EH (cell line): ENCODE measurements around the gene ARMH1.
A peak's percentile ranks its signal among the peaks of the same experiment; 100 is the strongest.
"Not testable (repeated sequence)": the region's sequence is repeated elsewhere in the genome, so short reads cannot be mapped to it uniquely, and the experiment has no call there.

Source experiments
- DNase-seq: peaks from one replicate; pipeline ENCODE4 v3.0.0-alpha.2; 2015; ENCODE audit warnings: low read depth

Gene ARMH1

DNA sequence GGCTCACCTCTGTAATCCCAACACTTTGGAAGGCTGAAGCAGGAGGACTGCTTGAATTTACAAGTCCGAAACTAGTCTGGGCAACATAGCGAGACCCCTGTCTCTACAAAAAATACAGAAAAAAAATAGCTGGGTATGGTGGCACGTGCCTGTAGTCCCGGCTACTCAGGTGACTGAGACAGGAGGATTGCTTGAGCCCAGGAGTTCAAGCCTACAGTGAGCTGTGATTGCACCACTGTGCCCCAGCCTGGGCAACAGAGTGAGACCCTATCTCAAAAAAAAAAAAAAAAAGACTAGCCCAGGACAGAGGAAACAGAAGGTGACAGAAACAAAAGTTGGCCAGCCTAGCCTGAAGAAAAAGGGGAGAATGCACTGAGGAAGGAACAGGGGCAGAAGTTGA is 21.2 kb downstream of the ARMH1 start:
- no peak for DNase-seq

DNA sequence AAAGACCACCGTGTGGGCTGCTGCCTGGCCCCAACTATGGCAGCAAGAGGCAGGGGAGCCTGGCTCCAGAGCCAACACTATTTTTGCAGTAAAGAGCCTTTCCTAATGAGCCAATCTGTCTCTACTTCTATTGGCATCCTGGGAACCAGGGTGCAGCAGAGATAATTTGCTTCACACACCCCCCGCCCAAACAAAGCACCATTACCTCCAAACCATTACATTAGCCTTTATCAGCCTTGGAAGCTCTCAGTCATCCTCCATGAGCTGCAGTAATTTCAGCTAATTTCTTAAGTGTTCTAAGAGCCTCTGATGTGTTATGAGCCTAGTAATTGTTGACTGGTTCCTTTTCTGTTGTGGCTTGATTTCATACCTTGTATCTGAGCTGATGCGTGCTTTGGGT is 21.6 kb downstream of the ARMH1 start:
- DNase-seq, result no peak

DNA sequence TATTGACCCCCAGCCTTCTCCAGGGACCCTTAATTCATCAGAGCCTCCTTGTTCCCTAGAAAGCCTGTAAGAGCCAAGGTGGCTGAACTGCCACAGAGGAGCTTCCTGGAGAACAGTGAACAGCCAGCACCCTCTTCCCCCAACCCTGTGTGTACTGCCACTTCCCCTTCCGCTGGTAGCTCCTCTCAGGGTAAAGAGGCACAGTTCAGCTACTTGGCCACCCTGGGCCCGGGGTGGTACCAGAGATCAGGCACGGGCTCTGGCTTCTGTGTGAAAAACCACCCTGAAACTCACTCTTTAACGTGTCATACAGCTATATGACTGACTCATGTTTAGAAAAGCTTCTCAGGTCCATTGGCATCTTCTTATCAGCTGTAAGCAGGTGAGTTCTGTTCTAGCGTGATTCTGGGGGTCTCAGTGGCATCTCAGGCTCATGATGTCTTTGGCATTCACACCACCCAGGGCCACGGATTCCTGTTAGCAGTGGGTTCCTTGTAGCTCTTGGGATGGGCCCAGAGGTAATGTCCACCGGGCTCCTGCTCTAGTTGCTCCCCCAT is 22.4 kb downstream of the ARMH1 start:
- DNase-seq, result no peak

DNA sequence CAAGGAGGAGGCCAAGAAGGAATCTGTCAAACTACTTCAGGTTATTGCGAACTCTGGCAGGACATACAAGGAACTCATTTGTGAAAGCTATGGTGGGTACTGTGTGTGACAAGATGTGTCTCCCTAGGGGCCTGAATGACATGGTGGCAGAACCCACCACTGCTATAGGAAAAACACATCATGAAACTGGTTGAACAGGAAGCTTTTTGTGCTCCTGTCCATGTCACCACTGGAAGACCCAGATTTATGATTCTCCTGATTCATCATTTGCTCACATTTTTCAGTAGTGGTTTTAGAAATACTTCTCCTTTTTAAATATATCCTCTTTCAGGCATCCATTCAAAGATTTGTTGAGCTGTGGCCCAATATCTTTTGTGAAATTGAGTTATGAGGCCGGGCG is 23.6 kb downstream of the ARMH1 start:
- DNase-seq, result no peak

DNA sequence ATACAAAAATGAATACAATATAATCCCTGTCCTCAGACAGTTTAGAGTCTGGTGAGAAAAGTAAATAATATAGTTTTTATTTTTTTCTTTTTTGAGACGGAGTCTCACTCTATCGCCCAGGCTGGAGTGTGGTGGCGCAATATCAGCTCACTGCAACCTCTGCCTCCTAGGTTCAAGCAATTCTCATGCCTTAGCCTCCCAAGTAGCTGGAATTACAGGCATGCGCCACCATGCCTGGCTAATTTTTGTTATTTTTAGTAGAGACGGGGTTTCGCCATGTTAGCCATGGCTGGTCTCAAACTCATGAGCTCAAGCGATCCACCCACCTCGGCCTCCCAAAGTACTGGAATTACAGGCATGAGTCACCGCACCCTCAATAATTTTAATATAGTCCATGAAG is 24.9 kb downstream of the ARMH1 start:
- DNase-seq, result not testable (repeated sequence)

DNA sequence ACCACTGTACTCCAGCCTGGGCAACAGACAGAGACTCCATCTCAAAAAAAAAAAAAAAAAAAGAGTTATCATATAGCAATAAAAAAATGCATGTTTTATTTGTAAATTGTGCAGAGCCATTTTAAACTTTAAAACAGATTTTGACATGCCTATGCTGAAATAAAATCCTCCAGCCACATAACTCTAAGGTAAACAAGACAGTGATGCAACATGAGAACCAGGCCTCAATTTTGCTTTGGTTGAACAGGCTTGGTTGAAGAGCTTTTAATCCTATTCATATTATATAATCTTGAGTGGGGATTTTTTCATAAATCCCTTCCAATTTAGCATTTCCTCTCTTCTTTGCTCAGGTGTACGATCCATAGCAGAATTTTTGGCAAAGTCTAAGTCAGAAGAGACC is 26.1 kb downstream of the ARMH1 start:
- no peak for DNase-seq

DNA sequence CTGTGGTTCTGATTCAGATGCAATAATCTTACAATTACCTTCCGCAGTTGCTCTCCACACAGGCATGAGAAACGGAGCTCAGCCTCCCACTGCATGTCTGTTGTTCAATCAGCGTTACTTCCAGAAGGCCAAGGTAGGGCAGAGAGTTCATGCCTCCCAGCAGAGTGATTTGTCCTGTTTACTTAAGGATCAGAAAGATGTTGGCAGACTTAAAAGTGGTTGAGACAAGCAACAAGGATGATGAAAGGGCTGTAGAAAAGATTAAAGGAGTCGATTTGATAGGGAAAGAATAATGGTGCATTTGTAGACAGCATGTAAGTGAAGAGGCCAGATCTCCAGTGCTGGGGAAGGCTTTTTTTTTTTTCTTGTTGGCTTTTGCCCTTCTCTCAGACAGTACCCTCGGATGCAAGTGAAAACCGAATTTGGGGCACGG is 26.6 kb downstream of the ARMH1 start:
- DNase-seq, result no peak

DNA sequence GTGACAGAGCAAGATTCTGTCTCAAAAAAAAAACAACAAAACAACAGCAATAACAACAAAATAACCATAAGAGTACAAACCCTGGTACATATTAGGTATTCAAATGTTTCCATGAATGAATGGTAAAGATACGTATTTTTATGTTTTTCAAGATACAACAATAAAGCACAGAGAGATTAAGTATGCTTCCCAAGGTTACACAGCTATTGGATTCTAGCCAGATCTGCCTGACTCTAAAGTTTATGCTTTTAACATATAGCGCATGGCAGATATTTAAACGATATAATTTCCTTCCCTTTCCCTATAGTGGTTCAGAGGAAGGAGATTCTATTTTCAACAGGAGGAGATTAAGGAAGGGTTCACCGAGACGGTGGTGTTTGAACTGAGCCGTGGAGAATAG is 31.0 kb downstream of the ARMH1 start:
- DNase-seq, result no peak

DNA sequence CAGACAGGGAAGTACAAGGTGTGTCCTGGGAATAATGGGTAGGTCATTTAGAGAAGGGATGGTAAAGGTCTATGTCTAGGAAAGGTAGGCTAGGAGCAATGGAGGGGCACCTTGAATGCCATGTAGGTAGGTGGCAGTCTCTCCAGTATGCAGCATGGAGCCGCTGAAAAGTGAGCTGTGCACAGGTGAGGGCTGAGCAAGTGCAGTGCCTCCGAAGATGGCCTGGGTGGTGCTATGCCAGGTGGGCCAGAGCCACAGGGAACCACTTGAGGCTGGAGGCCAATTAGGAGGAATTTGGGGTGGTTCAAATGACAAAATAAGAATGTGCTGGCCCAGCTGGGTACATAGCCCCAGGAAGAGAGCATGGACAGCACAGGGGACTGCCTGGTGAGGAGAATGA is 31.4 kb downstream of the ARMH1 start:
- no peak for DNase-seq

DNA sequence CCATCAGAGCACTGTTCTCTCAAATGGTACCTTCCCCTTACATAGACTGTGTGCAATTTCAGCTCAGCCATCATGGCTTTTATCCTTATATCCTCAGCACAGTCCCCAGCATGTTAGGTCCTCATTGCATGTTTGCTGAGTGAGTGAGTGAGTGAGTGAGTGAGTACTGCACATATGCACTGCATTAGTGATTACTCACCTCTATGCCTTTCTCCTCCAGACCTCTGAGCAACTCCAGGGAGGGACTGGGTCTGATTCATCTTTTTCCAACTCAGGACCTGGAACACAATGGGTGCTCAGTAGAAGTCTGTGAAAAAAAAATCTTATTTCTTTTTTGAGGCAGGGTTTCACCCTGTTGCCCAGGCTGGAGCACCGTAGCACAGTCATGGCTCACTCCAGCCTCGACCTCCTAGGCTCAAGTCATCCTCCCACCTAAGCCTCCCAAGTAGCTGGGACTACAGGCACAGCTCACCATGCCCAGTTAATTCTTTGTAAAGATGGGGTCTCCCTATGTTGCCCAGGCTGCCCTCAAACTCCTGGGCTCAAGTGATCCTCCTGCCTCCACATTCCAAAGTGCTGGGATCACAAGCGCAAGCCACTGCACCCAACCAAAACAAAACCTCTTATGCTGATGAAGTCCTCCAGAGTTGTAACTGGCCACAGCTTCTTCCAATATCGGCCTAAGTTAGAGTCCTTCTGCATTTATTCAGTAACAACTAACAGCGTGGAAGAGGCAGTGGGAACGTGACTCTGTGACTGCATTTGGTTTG is 32.8 kb downstream of the ARMH1 start:
- peak; percentile 95 for DNase-seq

DNA sequence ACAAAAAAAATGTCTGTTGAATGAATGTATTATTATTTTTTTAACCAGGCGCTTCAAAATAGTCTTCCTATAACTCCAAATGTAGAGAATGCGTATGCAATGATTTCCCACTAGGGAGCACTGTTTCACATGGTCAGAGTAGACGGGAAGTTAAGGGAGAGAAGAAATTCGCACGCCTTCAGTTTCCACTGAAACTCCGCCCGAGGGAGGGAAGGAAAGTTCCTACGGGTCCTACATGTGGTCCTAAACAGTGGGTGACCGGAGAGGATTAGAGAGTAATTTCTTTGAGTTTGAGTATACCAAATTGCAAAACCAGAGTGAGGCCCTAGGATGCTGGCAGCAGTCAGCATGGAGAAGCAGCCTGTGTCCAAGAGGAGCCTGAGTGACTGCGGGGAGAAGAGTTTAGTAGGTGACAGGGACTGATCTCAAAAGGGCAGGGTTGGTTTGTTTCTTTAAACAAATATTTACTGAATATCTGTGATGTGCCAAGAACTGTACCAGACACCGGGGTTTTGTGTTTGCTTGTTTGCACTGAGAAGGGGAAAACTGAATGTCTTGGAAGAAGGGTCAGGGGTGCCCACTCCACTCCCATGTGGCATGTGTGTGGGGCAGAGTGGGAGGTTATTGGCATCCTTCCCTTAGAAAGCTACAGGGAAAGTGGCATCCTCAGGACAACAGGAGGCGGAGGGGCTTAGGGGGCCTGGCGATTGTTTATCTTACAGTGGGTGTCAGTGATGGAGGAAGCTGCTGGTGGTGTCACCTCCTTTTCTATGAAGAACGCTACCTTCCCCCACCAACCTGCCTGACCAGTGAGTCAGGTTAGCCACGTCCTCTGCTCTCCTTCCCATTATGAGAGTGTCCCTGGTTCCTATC is 33.7 kb downstream of the ARMH1 start:
- peak; percentile 66 for DNase-seq

DNA sequence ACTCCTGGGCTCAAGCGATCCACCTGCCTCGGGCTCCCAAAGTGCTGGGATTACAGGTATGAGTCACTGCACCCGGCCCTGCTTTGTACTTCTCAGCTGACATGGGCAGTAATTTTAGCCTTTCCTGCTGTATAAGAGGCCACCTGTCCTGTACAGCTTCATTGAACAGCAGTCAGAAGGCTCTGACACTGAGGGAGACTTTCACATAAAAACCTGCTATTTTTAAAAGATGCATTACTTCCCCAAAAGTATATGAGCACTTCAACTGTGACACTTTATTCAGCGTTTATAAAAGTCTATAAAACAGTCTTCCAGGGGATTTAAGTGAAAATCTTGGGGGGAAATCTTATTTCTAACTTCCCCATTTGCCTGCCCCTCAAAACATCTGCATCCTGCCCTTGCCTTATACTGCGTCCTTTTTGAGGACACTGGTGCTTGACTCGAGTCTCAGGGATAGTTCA is 38.8 kb downstream of the ARMH1 start:
- no peak for DNase-seq

DNA sequence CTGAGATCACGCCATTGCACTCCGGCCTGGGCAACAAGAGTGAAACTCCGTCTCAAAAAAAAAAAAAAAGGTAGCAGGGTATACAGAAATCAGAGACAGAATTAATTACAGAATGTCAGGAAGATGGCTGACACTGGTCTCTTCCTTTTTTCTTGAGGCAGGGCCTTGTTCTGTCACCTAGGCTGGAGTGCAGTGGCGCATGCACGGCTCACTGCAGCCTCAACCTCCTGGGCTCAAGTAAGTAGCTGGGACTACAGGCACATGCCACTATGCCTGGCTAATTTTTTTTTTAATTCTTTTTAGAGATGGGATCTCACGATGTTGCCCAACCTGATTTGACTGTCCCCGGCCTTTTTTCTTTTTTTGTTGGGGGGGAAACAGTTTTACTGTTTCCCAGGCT is 40.0 kb downstream of the ARMH1 start:
- no peak for DNase-seq

DNA sequence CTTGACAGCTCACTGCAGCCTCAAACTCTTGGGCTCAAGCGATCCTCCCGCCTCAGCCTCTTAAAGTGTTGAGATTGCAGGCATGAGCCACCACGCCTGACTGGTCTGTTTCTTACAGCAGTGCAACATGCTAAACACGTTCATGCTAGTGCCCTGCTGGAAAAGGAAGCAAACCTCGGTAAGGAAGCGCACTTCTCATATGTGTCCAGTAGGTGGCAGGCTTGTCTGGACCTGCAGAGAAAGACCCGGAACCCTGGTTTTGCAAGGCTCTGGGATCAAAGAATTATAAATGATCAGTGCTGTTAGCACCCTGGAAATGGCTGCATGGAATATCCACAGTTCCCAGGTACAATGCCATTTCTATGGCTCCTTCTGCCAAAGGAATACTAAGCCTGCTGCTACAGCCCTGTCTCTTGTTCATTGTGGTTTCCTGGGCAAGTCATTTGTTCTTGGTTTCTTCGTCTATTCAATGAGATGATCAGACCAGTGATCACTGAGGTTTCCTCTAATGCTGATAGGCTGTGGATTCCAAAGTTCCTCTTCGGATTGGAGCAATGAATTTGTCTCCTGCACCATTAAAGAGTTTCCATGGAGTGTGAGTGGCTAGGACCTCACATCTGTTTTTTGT is 40.5 kb downstream of the ARMH1 start:
- peak; percentile 74 for DNase-seq

DNA sequence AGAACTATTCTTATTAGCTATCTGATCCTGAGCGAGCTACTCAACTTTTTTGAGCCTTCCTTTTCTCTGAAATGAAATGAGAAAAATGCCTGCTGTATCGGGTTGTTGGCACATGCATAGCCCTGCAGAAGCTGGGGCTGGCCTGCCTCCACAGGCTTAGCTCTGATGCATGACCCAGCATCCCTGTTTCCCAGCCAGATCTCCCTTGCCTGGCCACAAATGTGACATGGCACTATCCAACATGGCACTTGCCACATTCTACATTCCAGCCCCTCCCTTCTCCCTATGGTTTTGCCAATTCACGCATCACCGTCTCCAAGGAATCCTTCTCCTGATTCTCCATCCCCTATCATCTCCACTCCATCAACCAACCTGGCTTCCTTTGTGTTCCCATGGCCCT is 42.6 kb downstream of the ARMH1 start:
- no peak for DNase-seq

DNA sequence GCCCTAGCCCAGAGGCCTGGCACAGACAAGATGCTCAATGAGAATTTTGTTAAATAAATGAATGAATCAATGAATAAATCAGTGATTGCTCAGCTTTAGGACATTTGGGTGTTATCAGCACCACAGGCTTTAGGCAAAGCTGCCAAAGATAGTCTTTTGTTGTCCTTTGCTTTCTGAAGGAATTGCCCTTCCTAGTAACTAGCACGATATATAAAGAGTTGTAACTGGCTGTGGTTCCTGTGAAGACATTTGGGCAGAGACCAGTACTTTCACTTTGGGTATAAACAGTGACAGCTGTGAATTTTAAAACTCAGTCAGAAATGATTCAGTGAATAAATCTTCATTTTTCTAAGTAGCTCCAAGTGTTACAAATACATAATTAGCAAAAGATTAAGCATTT is 43.1 kb downstream of the ARMH1 start:
- no peak for DNase-seq

DNA sequence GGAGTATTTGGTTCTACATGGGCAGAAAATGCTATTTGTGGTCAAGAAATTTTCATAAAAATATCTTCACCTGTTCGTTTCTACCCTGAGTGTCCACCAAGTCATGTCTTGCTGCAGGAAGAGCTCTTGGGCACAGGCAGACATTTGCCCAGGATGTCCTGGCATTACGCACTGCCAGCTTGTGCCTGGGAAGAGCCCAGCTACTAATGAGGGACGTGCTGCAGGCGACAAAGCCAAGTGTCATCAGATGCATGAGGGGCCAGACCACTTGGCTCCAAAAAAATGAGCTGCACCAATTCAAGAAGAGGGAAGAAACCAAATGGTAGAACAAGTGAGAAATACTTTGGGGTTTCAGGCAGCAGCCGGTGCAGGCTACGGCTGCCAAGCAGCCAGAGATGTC is 43.6 kb downstream of the ARMH1 start:
- no peak for DNase-seq

DNA sequence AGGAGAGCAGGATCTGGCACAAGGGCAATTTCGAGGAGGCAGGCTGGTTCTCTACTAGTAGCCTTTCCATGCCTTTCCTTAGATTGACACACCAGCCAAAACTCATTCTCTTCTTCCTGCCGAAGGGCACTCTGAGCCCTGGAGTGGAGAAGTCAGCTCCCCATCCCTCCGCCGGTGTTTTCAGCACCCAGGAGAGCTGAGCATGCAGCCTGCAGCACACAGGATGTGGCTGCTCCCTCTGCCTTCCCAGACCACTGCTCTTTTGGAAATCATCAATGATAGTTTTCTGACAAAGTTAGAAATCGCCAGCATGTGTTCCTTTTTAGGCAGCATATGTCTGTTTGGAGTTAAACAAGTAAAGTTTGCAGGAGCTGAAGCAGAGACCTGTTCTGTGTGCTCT is 44.8 kb downstream of the ARMH1 start:
- peak; percentile 39 for DNase-seq

DNA sequence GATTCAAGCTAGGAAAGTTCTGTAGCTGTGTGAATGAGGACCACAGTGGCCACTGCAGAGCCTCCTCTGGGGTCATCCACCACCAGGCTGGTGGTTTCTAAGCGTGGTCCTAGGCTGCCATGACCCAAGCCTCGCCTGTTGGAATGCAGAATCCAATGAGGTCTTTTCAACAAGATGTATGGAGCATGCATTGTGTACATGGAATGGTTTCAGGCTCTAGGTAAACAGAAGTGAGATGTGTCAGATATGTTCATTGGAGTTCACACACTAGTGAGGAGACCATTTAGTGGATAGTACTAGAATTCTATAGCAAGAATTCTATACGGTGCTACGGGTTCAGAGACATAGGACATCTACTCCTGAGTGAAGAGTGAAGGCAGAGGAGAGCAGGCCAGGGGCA is 45.8 kb downstream of the ARMH1 start:
- no peak for DNase-seq

DNA sequence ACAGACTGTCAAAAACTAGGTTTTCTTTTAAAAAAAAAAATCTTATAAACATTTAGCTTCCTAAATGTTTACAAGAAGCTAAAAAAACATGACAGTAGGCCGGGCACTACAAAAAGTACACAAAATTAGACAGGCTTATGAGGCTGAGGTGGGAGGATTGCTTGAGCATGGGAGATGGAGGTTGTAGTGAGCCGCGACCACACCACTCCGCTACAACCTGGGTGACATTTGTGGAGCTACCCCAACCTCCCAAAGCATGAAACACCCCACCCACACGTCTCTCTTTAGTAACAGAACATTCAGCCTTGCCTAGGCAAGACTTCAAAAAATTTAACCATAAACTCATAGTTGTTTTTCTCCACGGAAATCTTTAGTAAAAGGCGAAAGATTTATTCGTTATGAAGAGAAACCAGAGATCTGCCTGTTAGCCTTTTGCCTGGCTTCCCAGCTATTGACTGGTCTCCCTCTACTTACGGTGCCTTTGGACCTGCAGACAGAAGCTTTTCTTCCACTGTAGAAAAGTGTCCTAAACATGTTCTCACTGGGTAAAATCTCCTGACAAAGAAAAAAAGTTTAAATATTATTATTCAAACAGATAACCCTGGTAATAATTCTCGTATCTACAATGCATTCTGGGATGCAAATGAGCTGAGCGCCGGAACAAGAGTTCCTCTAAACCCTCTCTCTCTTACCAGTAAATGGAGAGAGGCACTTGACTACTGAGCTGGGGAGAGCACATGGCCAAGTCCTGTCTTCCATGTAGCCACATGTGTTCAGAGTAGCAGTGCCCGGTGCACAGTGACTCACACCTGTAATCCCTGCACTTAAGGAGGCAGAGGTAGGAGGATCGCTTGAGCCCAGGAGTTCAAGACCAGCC is 47.2 kb downstream of the ARMH1 start:
- DNase-seq, result peak; percentile 78

DNA sequence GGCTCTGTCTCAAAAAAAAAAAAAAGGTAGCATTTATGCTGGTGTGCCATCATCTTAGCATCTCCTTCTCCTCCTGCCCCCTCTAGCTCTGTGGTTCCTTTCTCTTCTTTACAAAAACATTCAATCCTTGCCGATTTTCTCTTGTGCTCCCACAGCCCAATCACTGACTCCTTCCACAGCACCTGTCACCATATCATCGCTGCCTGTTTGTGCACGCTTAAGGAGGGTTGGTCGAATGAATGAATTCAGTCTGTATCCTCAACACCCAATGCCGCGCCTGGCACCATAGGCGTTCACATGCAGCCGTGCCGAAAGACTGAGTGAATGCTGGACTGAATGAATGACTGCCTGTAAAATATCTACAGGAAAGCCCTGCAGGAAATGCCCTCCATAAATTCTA is 48.5 kb downstream of the ARMH1 start:
- no peak for DNase-seq
